Stimulated activated naive CD8-positive, alpha-beta T cell treated with anti-CD3 and anti-CD28 coated beads, Interleukin-15, Interleukin-2, amounts not matched to agents 100 ng/mL and 50 ng/mL, for 24 hours (primary cell): Measurements from ENCODE around the gene ATP5F1A.
A peak's percentile ranks its signal among the peaks of the same experiment; 100 is the strongest.

Experiments
- H3K27ac Mint-ChIP-seq: one replicate; pipeline ENCODE4 v1.8.0; 2021; ENCODE audit warnings: mild to moderate bottlenecking, mixed read lengths
- H3K27me3 Mint-ChIP-seq: one replicate; pipeline ENCODE4 v1.8.0; 2021; ENCODE audit warnings: mixed read lengths
- H3K36me3 Mint-ChIP-seq: one replicate; pipeline ENCODE4 v1.8.0; 2021; ENCODE audit warnings: low read depth, mixed read lengths
- H3K4me1 Mint-ChIP-seq: one replicate; pipeline ENCODE4 v1.8.0; 2021; ENCODE audit warnings: low read depth, mixed read lengths
- H3K4me3 Mint-ChIP-seq: one replicate; pipeline ENCODE4 v1.8.0; 2021; ENCODE audit warnings: mild to moderate bottlenecking, mixed read lengths
- H3K9me3 Mint-ChIP-seq: one replicate; pipeline ENCODE4 v1.8.0; 2021; ENCODE audit warnings: mixed read lengths

ATP5F1A gene

GRCh38 chr18:46042571-46043123 is 55.4 kb downstream of the ATP5F1A start:
- Mint-ChIP-seq H3K9me3 (no peaks in the 10 kb centered on the region), H3K4me3 (peak overlapping the region; percentile 20), H3K27ac (peak overlapping the region; percentile 77), H3K4me1 (peaks cover 38% of the 10 kb centered on the region), H3K36me3 (peaks cover 8% of the 10 kb centered on the region), H3K27me3 (no peaks in the 10 kb centered on the region)

GRCh38 chr18:46040747-46041104 is 57.4 kb downstream of the ATP5F1A start:
- Mint-ChIP-seq H3K36me3 (peaks cover 12% of the 10 kb centered on the region), H3K4me1 (peaks cover 38% of the 10 kb centered on the region), H3K27me3 (no peaks in the 10 kb centered on the region), H3K9me3 (no peaks in the 10 kb centered on the region), H3K27ac (no peak overlapping the region), H3K4me3 (no peak overlapping the region)

GRCh38 chr18:46040033-46040746 is 57.9 kb downstream of the ATP5F1A start:
- Mint-ChIP-seq H3K9me3 (no peaks in the 10 kb centered on the region), H3K27me3 (no peaks in the 10 kb centered on the region), H3K27ac (no peak overlapping the region), H3K36me3 (peaks cover 12% of the 10 kb centered on the region), H3K4me1 (peaks cover 38% of the 10 kb centered on the region), H3K4me3 (no peak overlapping the region)

- H3K27ac Mint-ChIP-seq: no peak overlapping the region
- no peaks in the 10 kb centered on the region for H3K27me3 Mint-ChIP-seq
- H3K4me1 Mint-ChIP-seq: peaks cover 29% of the 10 kb centered on the region
Observed at GRCh38 chr18:46037512-46038305, 60.4 kb downstream of the ATP5F1A start.

GRCh38 chr18:46035696-46036680 is 62.1 kb downstream of the ATP5F1A start:
- H3K9me3 Mint-ChIP-seq: no peaks in the 10 kb centered on the region
- H3K4me3 Mint-ChIP-seq: no peak overlapping the region
- no peak overlapping the region for H3K27ac Mint-ChIP-seq
- peaks cover 19% of the 10 kb centered on the region for H3K36me3 Mint-ChIP-seq
- H3K27me3 Mint-ChIP-seq: no peaks in the 10 kb centered on the region
- H3K4me1 Mint-ChIP-seq: peaks cover 14% of the 10 kb centered on the region

More at GRCh38 chr18:46037512-46038305, 60.4 kb downstream of the ATP5F1A start:
- Mint-ChIP-seq H3K4me3 (no peak overlapping the region), H3K36me3 (peaks cover 19% of the 10 kb centered on the region), H3K9me3 (no peaks in the 10 kb centered on the region)

- Mint-ChIP-seq H3K27me3 (no peaks in the 10 kb centered on the region), H3K4me1 (no peaks in the 10 kb centered on the region), H3K36me3 (peaks cover 22% of the 10 kb centered on the region), H3K9me3 (no peaks in the 10 kb centered on the region), H3K27ac (no peak overlapping the region), H3K4me3 (no peak overlapping the region)
Observed at GRCh38 chr18:46034230-46034629, 63.9 kb downstream of the ATP5F1A start.

- Mint-ChIP-seq H3K27me3 (peaks cover 4% of the 10 kb centered on the region), H3K36me3 (peaks cover 24% of the 10 kb centered on the region), H3K4me3 (no peak overlapping the region), H3K27ac (no peak overlapping the region), H3K9me3 (no peaks in the 10 kb centered on the region), H3K4me1 (peaks cover 12% of the 10 kb centered on the region)
Observed at GRCh38 chr18:46031741-46032140, 66.4 kb downstream of the ATP5F1A start.
